Ishikawa (cell line): ENCODE data around the gene TRMT61A.

ENCODE experiments used
- CEBPB ChIP-seq: IDR thresholded peaks from 2 replicates; pipeline ENCODE4 v1.6.1; 2012
- CREB1 ChIP-seq: IDR thresholded peaks from 2 replicates; pipeline ENCODE4 v1.6.1; 2012; ENCODE audit warnings: low read depth
- EGR1 ChIP-seq: IDR thresholded peaks from 2 replicates; pipeline ENCODE4 v1.6.1; 2012
- EP300 ChIP-seq: IDR thresholded peaks from 2 replicates; pipeline ENCODE4 v1.6.1; 2012; ENCODE audit warnings: borderline replicate concordance
- FOXM1 ChIP-seq: IDR thresholded peaks from 2 replicates; pipeline ENCODE4 v1.6.1; 2012; ENCODE audit warnings: low read depth, borderline replicate concordance
- MAX ChIP-seq: IDR thresholded peaks from 2 replicates; pipeline ENCODE4 v1.6.1; 2012
- NFIC ChIP-seq: IDR thresholded peaks from 2 replicates; pipeline ENCODE4 v1.6.1; 2012
- RAD21 ChIP-seq: IDR thresholded peaks from 2 replicates; pipeline ENCODE4 v1.6.1; 2012; ENCODE audit warnings: low read depth
- REST ChIP-seq: IDR thresholded peaks from 2 replicates; pipeline ENCODE4 v1.6.1; 2012; ENCODE audit warnings: low read depth, mild to moderate bottlenecking
- TAF1 ChIP-seq: IDR thresholded peaks from 2 replicates; pipeline ENCODE4 v1.6.1; 2012; ENCODE audit warnings: low read depth, mild to moderate bottlenecking
- TCF12 ChIP-seq: IDR thresholded peaks from 2 replicates; pipeline ENCODE4 v1.6.1; 2012; ENCODE audit warnings: low read depth
- TEAD4 ChIP-seq: IDR thresholded peaks from 2 replicates; pipeline ENCODE4 v1.6.1; 2012
- USF1 ChIP-seq: IDR thresholded peaks from 2 replicates; pipeline ENCODE4 v1.6.1; 2012
- YY1 ChIP-seq: IDR thresholded peaks from 2 replicates; pipeline ENCODE4 v1.6.1; 2012; ENCODE audit warnings: low read depth
- ZBTB7A ChIP-seq: IDR thresholded peaks from 2 replicates; pipeline ENCODE4 v1.6.1; 2012; ENCODE audit warnings: low read depth

The TRMT61A gene

GRCh38 chr14:103526914-103527248 is 2.1 kb upstream of the TRMT61A start:
- TF ChIP-seq USF1, result no peak
- no peak for TF ChIP-seq YY1
- TF ChIP-seq NFIC, result no peak
- TF ChIP-seq RAD21, result no peak
- TF ChIP-seq TEAD4, result no peak
- TF ChIP-seq EGR1, result no peak
- no peak for TF ChIP-seq TCF12
- TF ChIP-seq TAF1, result no peak
- TF ChIP-seq FOXM1, result no peak
- TF ChIP-seq CEBPB, result no peak
- no peak for TF ChIP-seq REST
- no peak for TF ChIP-seq CREB1
- no peak for TF ChIP-seq EP300

GRCh38 chr14:103527408-103528145 is 1.4 kb upstream of the TRMT61A start:
- TF ChIP-seq EGR1 (no peak), MAX (no peak), YY1 (no peak), TEAD4 (no peak), USF1 (no peak), ZBTB7A (no peak), CEBPB (no peak), TCF12 (no peak), EP300 (no peak), FOXM1 (no peak), RAD21 (no peak), NFIC (no peak)

GRCh38 chr14:103528146-103528586 is 830 bp upstream of the TRMT61A start:
- TF ChIP-seq NFIC, result no peak
- no peak for TF ChIP-seq TCF12
- TF ChIP-seq TEAD4, result no peak
- no peak for TF ChIP-seq FOXM1
- TF ChIP-seq REST, result no peak
- TF ChIP-seq TAF1, result no peak
- TF ChIP-seq RAD21, result no peak
- TF ChIP-seq EP300, result no peak
- no peak for TF ChIP-seq ZBTB7A
- TF ChIP-seq CREB1, result no peak
- TF ChIP-seq EGR1, result no peak
- TF ChIP-seq USF1, result no peak
- no peak for TF ChIP-seq MAX
- no peak for TF ChIP-seq YY1
- TF ChIP-seq CEBPB, result no peak

- TF ChIP-seq EGR1 (no peak), EP300 (no peak), RAD21 (no peak), REST (no peak), CREB1 (no peak), CEBPB (no peak), TEAD4 (no peak), ZBTB7A (no peak), USF1 (no peak), NFIC (no peak)
Observed at GRCh38 chr14:103529383-103530365, 678 bp downstream of the TRMT61A start.
